ENCODE measurements around the gene MLLT10. TPM values are rescaled to one million over a fixed set of nuclear protein-coding genes. Genes with fewer than 3 reads are reported as not detected.
A peak's percentile ranks its signal among the peaks of the same experiment; 100 is the strongest.

Gene MLLT10
- total RNA-seq, 1 experiment from 2014 or later, result 60.1 TPM

GRCh38 chr10:21531164-21531563 is 2.9 kb upstream of the MLLT10 start (continued):
- TF ChIP-seq PRDM15 (CRISPR knock-in tag; IDR thresholded peaks at IDR 0.05), result no peak
- no peak for TF ChIP-seq CDX4 (CRISPR knock-in tag; IDR thresholded peaks at IDR 0.05; ENCODE audit: borderline replicate concordance)

- no peak for ATAC-seq
- H3K9me3 Mint-ChIP-seq, result no peaks in the 10 kb centered on the region
- H3K4me1 Mint-ChIP-seq, result peaks cover 53% of the 10 kb centered on the region
- peak overlapping the region; percentile 88 for H3K4me3 Mint-ChIP-seq
- no peaks in the 10 kb centered on the region for H3K27me3 Mint-ChIP-seq (ENCODE audit: low read depth)
- peak overlapping the region; percentile 99 for H3K27ac Mint-ChIP-seq
- ChIA-PET POLR2A (interaction anchor here (0.8 to 1.5 kb wide), 8 partner anchors 14 to 37 kb away, joined by 3 to 4 read pairs (median 3); no protein-coding TSS in a partner anchor), CTCF (interaction anchor here (0.9 kb wide), 1 partner anchor 26 kb away, joined by 3 read pairs; no protein-coding TSS in a partner anchor)
- no peak for DNase-seq (ENCODE audit: low spot score)
- peaks cover 5% of the 10 kb centered on the region for H3K36me3 Mint-ChIP-seq
- TF ChIP-seq ZMAT4 (CRISPR knock-in tag; IDR thresholded peaks at IDR 0.05) (no peak), NFE2L1 (CRISPR knock-in tag; IDR thresholded peaks at IDR 0.05) (no peak), CBFB (CRISPR knock-in tag; IDR thresholded peaks at IDR 0.05; ENCODE audit: low read depth) (no peak), GTF2I (CRISPR knock-in tag; conservative IDR thresholded peaks at IDR 0.05) (no peak), ETV6 (CRISPR knock-in tag; IDR thresholded peaks at IDR 0.05) (no peak), USF2 (CRISPR knock-in tag; IDR thresholded peaks at IDR 0.05) (no peak), TCF7 (CRISPR knock-in tag; IDR thresholded peaks at IDR 0.05; ENCODE audit: low read depth) (no peak), ZNF671 (CRISPR knock-in tag; IDR thresholded peaks at IDR 0.05) (no peak), OVOL2 (CRISPR knock-in tag; IDR thresholded peaks at IDR 0.05; ENCODE audit: borderline replicate concordance) (no peak), ZSCAN18 (CRISPR knock-in tag; IDR thresholded peaks at IDR 0.05) (no peak), ATF2 (CRISPR knock-in tag; IDR thresholded peaks at IDR 0.05; ENCODE audit: borderline replicate concordance, low read depth) (no peak), ATF6 (CRISPR knock-in tag; IDR thresholded peaks at IDR 0.05) (no peak), ZNF425 (CRISPR knock-in tag; conservative IDR thresholded peaks at IDR 0.05) (no peak), E2F5 (CRISPR knock-in tag; IDR thresholded peaks at IDR 0.05) (no peak), FOXP4 (CRISPR knock-in tag; IDR thresholded peaks at IDR 0.05) (no peak)
These were observed 1.2 kb upstream of the MLLT10 start for GRCh38 chr10:21532694-21533466.

Data from WTC11 (cell line).